CD4-positive, alpha-beta T cell (primary cell): ENCODE data around the gene ELL2. TPM values are rescaled to one million over a fixed set of nuclear protein-coding genes. Genes with fewer than 3 reads are reported as not detected.

Experiments
- ATAC-seq: fragments of 200-7000 bp; cut with Tn5 transposase; one replicate; pipeline ENCODE4 v1.10.0; 2022; ENCODE audit warnings: mild to moderate bottlenecking; ENCODE audit not compliant: poor library complexity
- CTCF ChIA-PET: fragments of 350-600 bp; sonication (Branson Sonifier 250); formaldehyde crosslinking; loops from one replicate; lab custom pipeline; 2021; ENCODE audit warnings: antibody characterized with exemption, inconsistent platforms; lab: Charles Lee
- POLR2A ChIA-PET: fragments of 350-600 bp; sonication (Branson Sonifier 250); formaldehyde crosslinking; loops from one replicate; lab custom pipeline; 2021; ENCODE audit warnings: antibody characterized with exemption, inconsistent platforms; lab: Charles Lee
- DNase-seq, 14 experiments: peaks; one replicate each; pipeline ENCODE4 v3.0.0-alpha.2; 2013 to 2020; ENCODE audit warnings: mixed read lengths in 2 of 14
- H3K27ac ChIP-seq, 2 donors: one replicate each; pipeline versions ENCODE4 v1.5.1 to v1.7.0; 2013; ENCODE audit warnings: low read length in 2 of 2, low read depth in 1 of 2, mild to moderate bottlenecking in 1 of 2
- H3K27me3 ChIP-seq, 2 experiments: 1 replicate in 1 of 2; 2 replicates in 1 of 2; pipeline versions ENCODE4 v1.6.1 to v1.7.0; 2013; ENCODE audit warnings: low read length in 2 of 2, control low read depth in 1 of 2, mild to moderate bottlenecking in 1 of 2, moderate library complexity in 1 of 2; ENCODE audit not compliant: insufficient read depth in 2 of 2, control insufficient read depth in 1 of 2
- H3K36me3 ChIP-seq: one replicate; pipeline ENCODE4 v1.6.1; 2013; ENCODE audit warnings: low read length, control low read depth; ENCODE audit not compliant: insufficient read depth
- H3K4me1 ChIP-seq: one replicate; pipeline ENCODE4 v1.6.1; 2013; ENCODE audit warnings: low read length, control low read depth; ENCODE audit not compliant: insufficient read depth
- H3K4me3 ChIP-seq: one replicate; pipeline ENCODE4 v1.5.1; 2013; ENCODE audit warnings: mild to moderate bottlenecking, low read length, moderate library complexity
- H3K9me3 ChIP-seq, 2 experiments: 1 replicate in 1 of 2; 2 replicates in 1 of 2; pipeline versions ENCODE4 v1.6.1 to v1.7.0; 2013; ENCODE audit warnings: low read length in 2 of 2, mild to moderate bottlenecking in 2 of 2, control low read depth in 1 of 2, moderate library complexity in 1 of 2; ENCODE audit not compliant: control insufficient read depth in 1 of 2, insufficient read depth in 1 of 2
- H3K27ac Mint-ChIP-seq: one replicate; pipeline ENCODE4 v1.8.0; 2020; ENCODE audit warnings: mixed read lengths
- H3K27me3 Mint-ChIP-seq: one replicate; pipeline ENCODE4 v1.8.0; 2021; ENCODE audit warnings: mixed read lengths
- H3K36me3 Mint-ChIP-seq: one replicate; pipeline ENCODE4 v1.8.0; 2021; ENCODE audit warnings: low read depth, mixed read lengths
- H3K4me1 Mint-ChIP-seq: one replicate; pipeline ENCODE4 v1.8.0; 2021; ENCODE audit warnings: low read depth, mixed read lengths
- H3K4me3 Mint-ChIP-seq: one replicate; pipeline ENCODE4 v1.8.0; 2020; ENCODE audit warnings: mild to moderate bottlenecking, mixed read lengths
- H3K9me3 Mint-ChIP-seq: one replicate; pipeline ENCODE4 v1.8.0; 2020; ENCODE audit warnings: mixed read lengths
- CTCF ChIP-seq: fragments of 200-600 bp; IDR thresholded peaks from one replicate; pipeline ENCODE4 v1.8.0; 2022; ENCODE audit warnings: antibody characterized with exemption, mild to moderate bottlenecking
- intact Hi-C, 2 experiments: fragments of 100-400 bp; cut with DNase I in 1 of 2; cut with micrococcal nuclease in 1 of 2; formaldehyde crosslinking; loops; one replicate each; pipeline versions ENCODE4 v1.15.1 to v1.9.0; 2023 to 2025; cut with DNase I, micrococcal nuclease
- total RNA-seq, 174 experiments: library from RNA in 2 of 174; stranded (reverse) in 2 of 174; gene quantifications; one replicate each; pipeline ENCODE4 v1.2.3 and lab custom pipeline; 2021 to 2026

ELL2 gene
- total RNA-seq, 2 experiments from 2014 or later = 93.5 to 98.1 TPM

GRCh38 chr5:96007051-96007450 is 45.4 kb upstream of the ELL2 start:
- H3K36me3 ChIP-seq = no peaks in the 10 kb centered on the region
- H3K4me1 Mint-ChIP-seq = no peaks in the 10 kb centered on the region
- no peaks in the 10 kb centered on the region for H3K4me1 ChIP-seq
- intact Hi-C loops = no loop called here
- ATAC-seq (no peak), DNase-seq (no peak)
- no peak overlapping the region for H3K27ac Mint-ChIP-seq
- H3K36me3 Mint-ChIP-seq = no peaks in the 10 kb centered on the region
- no peak overlapping the region for H3K4me3 ChIP-seq
- TF ChIP-seq CTCF = no peak
- no peaks in the 10 kb centered on the region for H3K9me3 ChIP-seq
- no peak overlapping the region for H3K27ac ChIP-seq
- H3K9me3 Mint-ChIP-seq = no peaks in the 10 kb centered on the region
- CTCF ChIA-PET = no interaction called here
- POLR2A ChIA-PET = no interaction called here
- H3K4me3 Mint-ChIP-seq = no peak overlapping the region
- H3K27me3 Mint-ChIP-seq = no peaks in the 10 kb centered on the region
- H3K27me3 ChIP-seq = no peaks in the 10 kb centered on the region

- no peaks in the 10 kb centered on the region for H3K4me1 Mint-ChIP-seq
- TF ChIP-seq CTCF = no peak
- H3K36me3 ChIP-seq = no peaks in the 10 kb centered on the region
- no peaks in the 10 kb centered on the region for H3K9me3 ChIP-seq
- intact Hi-C loops = no loop called here
- H3K27ac ChIP-seq = no peak overlapping the region
- H3K4me3 Mint-ChIP-seq = no peak overlapping the region
- no peaks in the 10 kb centered on the region for H3K27me3 ChIP-seq
- no peaks in the 10 kb centered on the region for H3K9me3 Mint-ChIP-seq
- no peak overlapping the region for H3K27ac Mint-ChIP-seq
- no peak overlapping the region for H3K4me3 ChIP-seq
- no peaks in the 10 kb centered on the region for H3K27me3 Mint-ChIP-seq
- no peak for DNase-seq
- no peaks in the 10 kb centered on the region for H3K4me1 ChIP-seq
- ChIA-PET CTCF (no interaction called here), POLR2A (no interaction called here)
- no peak for ATAC-seq
- no peaks in the 10 kb centered on the region for H3K36me3 Mint-ChIP-seq
Observed at GRCh38 chr5:96006291-96006690, 44.6 kb upstream of the ELL2 start.

GRCh38 chr5:96004754-96005153 is 43.1 kb upstream of the ELL2 start:
- Mint-ChIP-seq H3K4me3 (no peak overlapping the region), H3K36me3 (no peaks in the 10 kb centered on the region), H3K27me3 (no peaks in the 10 kb centered on the region), H3K9me3 (no peaks in the 10 kb centered on the region), H3K27ac (no peak overlapping the region), H3K4me1 (no peaks in the 10 kb centered on the region)
- intact Hi-C loops = no loop called here
- no peak for TF ChIP-seq CTCF
- Histone ChIP-seq H3K27ac (no peak overlapping the region), H3K36me3 (no peaks in the 10 kb centered on the region), H3K9me3 (no peaks in the 10 kb centered on the region), H3K4me1 (no peaks in the 10 kb centered on the region), H3K27me3 (no peaks in the 10 kb centered on the region), H3K4me3 (no peak overlapping the region)
- POLR2A ChIA-PET = no interaction called here
- ATAC-seq = no peak
- CTCF ChIA-PET = no interaction called here
- no peak for DNase-seq
